Choroid plexus epithelial cell (primary cell): ENCODE data around the gene NHS.
A peak's percentile ranks its signal among the peaks of the same experiment; 100 is the strongest.

Source experiments
- DNase-seq: peaks from one replicate; pipeline ENCODE4 v3.0.0-alpha.2; 2010; ENCODE audit warnings: low read depth
- H3K4me3 ChIP-seq: 2 replicates; pipeline ENCODE4 v1.5.1; 2011; ENCODE audit warnings: low read depth, mild to moderate bottlenecking, control low read depth, low read length, moderate library complexity
- TF ChIP-seq, protein P1 (sequence below): conservative IDR thresholded peaks from 2 replicates; pipeline ENCODE4 v1.5.1; 2011; ENCODE audit warnings: low read depth, mild to moderate bottlenecking, control low read depth, inconsistent platforms, low read length, moderate library complexity

NHS gene

DNA sequence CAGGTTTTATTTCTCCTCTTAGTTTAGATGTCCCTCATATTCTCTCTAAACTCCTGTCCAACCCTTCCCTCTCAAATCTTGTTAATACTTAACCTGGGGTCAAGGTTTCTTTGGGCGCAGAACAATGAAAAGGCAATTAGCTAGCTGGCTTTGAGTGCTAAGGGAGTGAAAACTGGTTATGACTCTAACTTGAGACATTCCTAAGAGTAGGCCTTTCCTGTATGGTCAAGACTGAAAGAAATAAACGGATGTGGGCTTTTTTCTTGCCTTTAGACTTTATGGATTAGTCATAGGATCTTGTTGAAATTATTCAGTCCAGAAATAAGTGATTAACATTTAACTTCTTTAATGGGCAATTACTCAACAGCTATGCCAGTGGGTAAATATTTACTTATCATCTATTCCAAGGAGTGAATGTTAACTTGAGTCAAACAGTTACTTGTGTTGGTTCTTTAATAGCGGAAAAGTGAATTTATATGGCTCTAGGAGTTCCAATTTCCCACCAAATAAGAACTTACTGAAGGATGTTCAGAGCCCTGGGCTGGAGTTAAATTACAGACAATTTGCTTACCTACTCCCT is 220.5 kb downstream of the NHS start:
- H3K4me3 ChIP-seq, result no peak overlapping the region
- TF ChIP-seq, protein P1, sequence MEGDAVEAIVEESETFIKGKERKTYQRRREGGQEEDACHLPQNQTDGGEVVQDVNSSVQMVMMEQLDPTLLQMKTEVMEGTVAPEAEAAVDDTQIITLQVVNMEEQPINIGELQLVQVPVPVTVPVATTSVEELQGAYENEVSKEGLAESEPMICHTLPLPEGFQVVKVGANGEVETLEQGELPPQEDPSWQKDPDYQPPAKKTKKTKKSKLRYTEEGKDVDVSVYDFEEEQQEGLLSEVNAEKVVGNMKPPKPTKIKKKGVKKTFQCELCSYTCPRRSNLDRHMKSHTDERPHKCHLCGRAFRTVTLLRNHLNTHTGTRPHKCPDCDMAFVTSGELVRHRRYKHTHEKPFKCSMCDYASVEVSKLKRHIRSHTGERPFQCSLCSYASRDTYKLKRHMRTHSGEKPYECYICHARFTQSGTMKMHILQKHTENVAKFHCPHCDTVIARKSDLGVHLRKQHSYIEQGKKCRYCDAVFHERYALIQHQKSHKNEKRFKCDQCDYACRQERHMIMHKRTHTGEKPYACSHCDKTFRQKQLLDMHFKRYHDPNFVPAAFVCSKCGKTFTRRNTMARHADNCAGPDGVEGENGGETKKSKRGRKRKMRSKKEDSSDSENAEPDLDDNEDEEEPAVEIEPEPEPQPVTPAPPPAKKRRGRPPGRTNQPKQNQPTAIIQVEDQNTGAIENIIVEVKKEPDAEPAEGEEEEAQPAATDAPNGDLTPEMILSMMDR, result no peak
- peak; percentile 44 for DNase-seq

DNA sequence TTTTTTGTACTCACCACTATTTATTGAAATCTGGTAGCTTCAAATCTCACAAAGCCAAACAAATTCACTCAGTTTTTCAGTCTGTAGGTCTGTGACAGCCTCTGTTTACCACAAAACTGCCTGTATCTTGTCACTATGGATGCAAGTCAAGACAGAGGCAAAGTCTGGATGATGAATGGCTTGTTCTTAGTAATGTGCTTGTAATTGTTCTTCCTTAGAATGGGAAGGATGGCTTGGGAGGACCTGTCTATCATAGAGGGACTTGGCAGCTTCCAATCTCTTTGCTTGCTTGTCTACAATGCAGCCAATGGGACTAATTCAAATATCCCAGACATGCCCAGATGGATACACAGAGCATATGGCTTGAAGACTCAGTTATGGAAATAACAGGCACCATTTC is 221.1 kb downstream of the NHS start:
- TF ChIP-seq, protein P1, result no peak
- no peak overlapping the region for H3K4me3 ChIP-seq
- DNase-seq, result no peak

DNA sequence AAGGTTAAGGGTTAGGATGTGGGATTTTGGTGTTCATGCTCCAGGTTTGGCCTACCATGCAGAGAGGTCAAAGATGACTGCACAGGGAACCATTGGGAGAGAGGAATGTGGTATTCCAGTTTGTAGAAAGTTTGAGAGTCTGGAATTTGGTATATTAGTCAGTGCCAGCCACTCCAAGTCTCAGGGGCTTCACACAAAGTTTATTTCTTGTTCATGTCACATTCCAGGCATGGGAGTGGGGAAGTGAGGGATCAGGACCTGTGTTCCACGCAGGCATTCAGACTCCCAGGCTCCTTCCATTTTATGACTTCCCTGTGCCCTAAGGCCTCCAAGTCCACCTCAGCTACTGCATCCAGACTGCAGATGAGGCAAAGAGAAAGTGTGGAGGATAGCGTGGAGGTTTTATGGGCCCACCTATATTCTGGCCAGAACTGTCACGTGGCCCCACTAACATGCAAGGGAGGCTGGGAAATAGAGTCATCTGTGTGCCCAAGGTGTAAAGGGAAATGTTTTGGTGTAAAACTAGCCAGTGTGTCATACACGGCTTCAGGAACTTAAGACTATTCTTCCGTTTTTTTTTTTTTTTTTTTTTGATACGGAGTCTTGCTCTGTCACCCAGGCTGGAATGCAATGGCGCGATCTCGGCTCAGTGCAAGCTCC is 221.7 kb downstream of the NHS start:
- DNase-seq, result no peak
- TF ChIP-seq, protein P1, result no peak
- no peak overlapping the region for H3K4me3 ChIP-seq

DNA sequence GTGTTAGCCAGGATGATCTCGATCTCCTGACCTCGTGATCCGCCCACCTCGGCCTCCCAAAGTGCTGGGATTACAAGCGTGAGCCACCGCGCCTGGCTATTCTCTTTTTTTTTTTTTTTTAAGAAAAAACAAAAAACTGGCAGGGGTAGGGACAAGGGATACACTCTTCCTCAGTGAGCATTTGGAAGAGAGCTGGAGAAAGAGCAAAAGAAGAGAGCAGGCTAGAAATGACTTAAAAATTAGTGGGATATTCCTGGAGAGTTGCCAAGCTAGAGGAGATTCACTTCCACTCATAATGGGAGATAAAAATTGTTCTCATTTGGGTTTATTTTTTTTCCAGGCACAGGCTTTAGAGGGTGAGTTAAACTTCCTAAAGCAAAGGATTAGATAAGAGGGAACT is 222.3 kb downstream of the NHS start:
- TF ChIP-seq, protein P1, result no peak
- DNase-seq, result peak; percentile 10
- H3K4me3 ChIP-seq, result no peak overlapping the region

DNA sequence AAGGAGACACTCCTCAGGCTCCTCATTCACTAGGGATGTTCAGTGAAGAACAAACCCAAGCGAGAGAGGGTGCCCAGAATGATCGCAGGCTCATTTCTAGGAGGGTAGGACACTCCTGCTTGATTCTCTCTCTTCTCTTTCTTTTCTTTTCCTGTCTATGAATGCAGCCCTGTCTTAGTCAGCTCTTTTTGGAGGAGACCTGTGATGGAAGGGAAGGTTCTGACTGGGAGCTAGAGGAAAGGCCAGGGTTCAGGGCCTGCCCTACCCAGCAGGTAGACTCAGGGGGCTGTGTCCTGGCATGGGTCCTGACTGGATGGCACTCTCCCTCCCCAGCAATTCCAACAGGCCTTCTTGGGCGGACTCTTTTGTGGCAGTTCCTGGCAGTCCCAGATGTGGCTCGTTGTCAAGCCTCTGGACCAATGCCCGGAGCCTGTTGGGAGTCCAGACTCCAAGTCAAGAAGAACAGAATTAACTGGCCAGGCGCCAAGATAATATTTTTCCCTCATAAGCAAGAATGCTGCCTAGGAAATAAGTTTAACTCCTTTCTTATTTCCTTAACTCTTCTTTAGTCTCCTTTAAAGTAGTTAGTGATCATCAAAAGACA is 222.9 kb downstream of the NHS start:
- DNase-seq, result peak; percentile 78
- TF ChIP-seq, protein P1, result no peak
- no peak overlapping the region for H3K4me3 ChIP-seq

GRCh38 chrX:17601441-17602200 is 226.6 kb downstream of the NHS start:
- no peak overlapping the region for H3K4me3 ChIP-seq
- TF ChIP-seq, protein P1, result no peak
- peak; percentile 32 for DNase-seq
